CD4-positive, alpha-beta T cell treated with Interleukin-15 for 4 hours (primary cell): ENCODE results near the gene UNC13D.
A peak's percentile ranks its signal among the peaks of the same experiment; 100 is the strongest.

Experiments
- DNase-seq: peaks from one replicate; pipeline ENCODE4 v3.0.0-alpha.2; 2020; ENCODE audit warnings: low spot score

Gene UNC13D

GRCh38 chr17:75834279-75834920 lies 9.8 kb downstream of the UNC13D start:
- no peak for DNase-seq

GRCh38 chr17:75832652-75833400 lies 11.4 kb downstream of the UNC13D start:
- DNase-seq: peak; percentile 10

GRCh38 chr17:75832164-75832651 lies 12.0 kb downstream of the UNC13D start:
- peak; percentile 57 for DNase-seq

- no peak for DNase-seq
Measured at GRCh38 chr17:75831032-75831571, 13.1 kb downstream of the UNC13D start.

GRCh38 chr17:75830164-75831031 lies 13.8 kb downstream of the UNC13D start:
- no peak for DNase-seq

GRCh38 chr17:75829747-75830146 lies 14.5 kb downstream of the UNC13D start:
- no peak for DNase-seq

- DNase-seq: no peak
Measured at GRCh38 chr17:75828741-75829140, 15.5 kb downstream of the UNC13D start.

GRCh38 chr17:75828076-75828400 lies 16.2 kb downstream of the UNC13D start:
- DNase-seq: no peak

- peak; percentile 65 for DNase-seq
Measured at GRCh38 chr17:75827308-75828075, 16.7 kb downstream of the UNC13D start.

GRCh38 chr17:75826561-75827307 lies 17.5 kb downstream of the UNC13D start:
- DNase-seq: no peak

GRCh38 chr17:75825748-75826370 lies 18.3 kb downstream of the UNC13D start:
- DNase-seq: no peak

- DNase-seq: no peak
Measured at GRCh38 chr17:75825149-75825552, 19.1 kb downstream of the UNC13D start.

GRCh38 chr17:75824666-75825065 lies 19.5 kb downstream of the UNC13D start:
- no peak for DNase-seq

- DNase-seq: no peak
Measured at GRCh38 chr17:75824050-75824552, 20.1 kb downstream of the UNC13D start.

- DNase-seq: no peak
Measured at GRCh38 chr17:75823257-75824041, 20.8 kb downstream of the UNC13D start.

GRCh38 chr17:75822800-75823166 lies 21.4 kb downstream of the UNC13D start:
- no peak for DNase-seq

GRCh38 chr17:75822119-75822799 lies 21.9 kb downstream of the UNC13D start:
- DNase-seq: peak; percentile 27

- no peak for DNase-seq
Measured at GRCh38 chr17:75821552-75821951, 22.7 kb downstream of the UNC13D start.
